HepG2 (cell line): Measurements from ENCODE around the gene BNC1.

Experiments
- FIP1L1 ChIP-seq: fragments of 200-400 bp; formaldehyde crosslinking; IDR thresholded peaks from 2 replicates; pipeline ENCODE4 v1.6.1; 2018; ENCODE audit warnings: low read depth, mild to moderate bottlenecking, low read length, moderate library complexity, borderline replicate concordance; ENCODE audit not compliant: insufficient read depth
- NCOA2 ChIP-seq: sonication (generic); formaldehyde crosslinking; IDR thresholded peaks from 2 replicates; pipeline ENCODE4 v1.8.0; 2022; ENCODE audit warnings: inconsistent platforms
- NFRKB ChIP-seq: fragments of 450-650 bp; IDR thresholded peaks from 2 replicates; pipeline ENCODE4 v1.6.1; 2017
- POLR2AphosphoS5 ChIP-seq: IDR thresholded peaks from 2 replicates; pipeline ENCODE4 v1.6.1; 2012; ENCODE audit warnings: low read depth, low read length
- SRF ChIP-seq: IDR thresholded peaks from 2 replicates; pipeline ENCODE4 v1.6.1; 2011; ENCODE audit warnings: mild to moderate bottlenecking, low read depth, low read length, moderate library complexity
- ZFP82 ChIP-seq: sonication (generic); formaldehyde crosslinking; IDR thresholded peaks from 2 replicates; pipeline ENCODE4 v1.5.1; 2020; ENCODE audit warnings: mild to moderate bottlenecking, missing genetic modification reagents, borderline replicate concordance
- ZNF678 ChIP-seq: sonication (generic); formaldehyde crosslinking; IDR thresholded peaks from 2 replicates; pipeline ENCODE4 v1.4.0; 2020; ENCODE audit warnings: mild to moderate bottlenecking, missing genetic modification reagents
- ZSCAN30 ChIP-seq: sonication (generic); formaldehyde crosslinking; IDR thresholded peaks from 2 replicates; pipeline ENCODE4 v1.5.0; 2020; ENCODE audit warnings: mild to moderate bottlenecking, missing genetic modification reagents
- TF ChIP-seq, protein P1 (sequence below): sonication (generic); formaldehyde crosslinking; IDR thresholded peaks from 2 replicates; pipeline ENCODE4 v1.8.1; 2022; ENCODE audit warnings: low read depth, mild to moderate bottlenecking, missing genetic modification reagents
- TF ChIP-seq, protein P2 (sequence below): sonication (generic); formaldehyde crosslinking; IDR thresholded peaks from 2 replicates; pipeline ENCODE4 v1.5.0; 2020; ENCODE audit warnings: mild to moderate bottlenecking, missing genetic modification reagents, borderline replicate concordance
- TF ChIP-seq, protein P3 (sequence below): sonication (generic); formaldehyde crosslinking; IDR thresholded peaks from 2 replicates; pipeline ENCODE4 v1.5.0; 2020; ENCODE audit warnings: mild to moderate bottlenecking, missing genetic modification reagents, moderate library complexity

DNA sequence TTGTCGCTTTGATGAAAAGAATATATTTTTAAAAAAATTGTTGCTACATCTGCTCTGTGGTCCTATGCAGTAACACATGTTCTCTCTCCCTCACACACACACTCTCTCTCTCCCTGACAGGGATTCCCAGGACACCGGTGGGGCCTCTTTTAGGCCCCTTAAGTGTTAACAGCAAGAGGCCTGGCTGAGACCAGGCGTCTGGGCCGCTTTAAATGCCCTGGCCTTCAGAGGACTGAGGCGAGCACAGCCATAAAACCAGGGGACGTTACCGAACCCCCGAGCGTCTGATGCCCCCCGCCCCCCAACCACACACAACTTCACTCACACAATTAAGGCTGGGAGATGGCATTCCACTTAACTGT lies 1.7 kb downstream of the BNC1 start:
- TF ChIP-seq, protein P1, sequence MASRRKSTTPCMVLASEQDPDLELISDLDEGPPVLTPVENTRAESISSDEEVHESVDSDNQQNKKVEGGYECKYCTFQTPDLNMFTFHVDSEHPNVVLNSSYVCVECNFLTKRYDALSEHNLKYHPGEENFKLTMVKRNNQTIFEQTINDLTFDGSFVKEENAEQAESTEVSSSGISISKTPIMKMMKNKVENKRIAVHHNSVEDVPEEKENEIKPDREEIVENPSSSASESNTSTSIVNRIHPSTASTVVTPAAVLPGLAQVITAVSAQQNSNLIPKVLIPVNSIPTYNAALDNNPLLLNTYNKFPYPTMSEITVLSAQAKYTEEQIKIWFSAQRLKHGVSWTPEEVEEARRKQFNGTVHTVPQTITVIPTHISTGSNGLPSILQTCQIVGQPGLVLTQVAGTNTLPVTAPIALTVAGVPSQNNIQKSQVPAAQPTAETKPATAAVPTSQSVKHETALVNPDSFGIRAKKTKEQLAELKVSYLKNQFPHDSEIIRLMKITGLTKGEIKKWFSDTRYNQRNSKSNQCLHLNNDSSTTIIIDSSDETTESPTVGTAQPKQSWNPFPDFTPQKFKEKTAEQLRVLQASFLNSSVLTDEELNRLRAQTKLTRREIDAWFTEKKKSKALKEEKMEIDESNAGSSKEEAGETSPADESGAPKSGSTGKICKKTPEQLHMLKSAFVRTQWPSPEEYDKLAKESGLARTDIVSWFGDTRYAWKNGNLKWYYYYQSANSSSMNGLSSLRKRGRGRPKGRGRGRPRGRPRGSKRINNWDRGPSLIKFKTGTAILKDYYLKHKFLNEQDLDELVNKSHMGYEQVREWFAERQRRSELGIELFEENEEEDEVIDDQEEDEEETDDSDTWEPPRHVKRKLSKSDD (CRISPR knock-in tag) = no peak
- TF ChIP-seq, protein P2, sequence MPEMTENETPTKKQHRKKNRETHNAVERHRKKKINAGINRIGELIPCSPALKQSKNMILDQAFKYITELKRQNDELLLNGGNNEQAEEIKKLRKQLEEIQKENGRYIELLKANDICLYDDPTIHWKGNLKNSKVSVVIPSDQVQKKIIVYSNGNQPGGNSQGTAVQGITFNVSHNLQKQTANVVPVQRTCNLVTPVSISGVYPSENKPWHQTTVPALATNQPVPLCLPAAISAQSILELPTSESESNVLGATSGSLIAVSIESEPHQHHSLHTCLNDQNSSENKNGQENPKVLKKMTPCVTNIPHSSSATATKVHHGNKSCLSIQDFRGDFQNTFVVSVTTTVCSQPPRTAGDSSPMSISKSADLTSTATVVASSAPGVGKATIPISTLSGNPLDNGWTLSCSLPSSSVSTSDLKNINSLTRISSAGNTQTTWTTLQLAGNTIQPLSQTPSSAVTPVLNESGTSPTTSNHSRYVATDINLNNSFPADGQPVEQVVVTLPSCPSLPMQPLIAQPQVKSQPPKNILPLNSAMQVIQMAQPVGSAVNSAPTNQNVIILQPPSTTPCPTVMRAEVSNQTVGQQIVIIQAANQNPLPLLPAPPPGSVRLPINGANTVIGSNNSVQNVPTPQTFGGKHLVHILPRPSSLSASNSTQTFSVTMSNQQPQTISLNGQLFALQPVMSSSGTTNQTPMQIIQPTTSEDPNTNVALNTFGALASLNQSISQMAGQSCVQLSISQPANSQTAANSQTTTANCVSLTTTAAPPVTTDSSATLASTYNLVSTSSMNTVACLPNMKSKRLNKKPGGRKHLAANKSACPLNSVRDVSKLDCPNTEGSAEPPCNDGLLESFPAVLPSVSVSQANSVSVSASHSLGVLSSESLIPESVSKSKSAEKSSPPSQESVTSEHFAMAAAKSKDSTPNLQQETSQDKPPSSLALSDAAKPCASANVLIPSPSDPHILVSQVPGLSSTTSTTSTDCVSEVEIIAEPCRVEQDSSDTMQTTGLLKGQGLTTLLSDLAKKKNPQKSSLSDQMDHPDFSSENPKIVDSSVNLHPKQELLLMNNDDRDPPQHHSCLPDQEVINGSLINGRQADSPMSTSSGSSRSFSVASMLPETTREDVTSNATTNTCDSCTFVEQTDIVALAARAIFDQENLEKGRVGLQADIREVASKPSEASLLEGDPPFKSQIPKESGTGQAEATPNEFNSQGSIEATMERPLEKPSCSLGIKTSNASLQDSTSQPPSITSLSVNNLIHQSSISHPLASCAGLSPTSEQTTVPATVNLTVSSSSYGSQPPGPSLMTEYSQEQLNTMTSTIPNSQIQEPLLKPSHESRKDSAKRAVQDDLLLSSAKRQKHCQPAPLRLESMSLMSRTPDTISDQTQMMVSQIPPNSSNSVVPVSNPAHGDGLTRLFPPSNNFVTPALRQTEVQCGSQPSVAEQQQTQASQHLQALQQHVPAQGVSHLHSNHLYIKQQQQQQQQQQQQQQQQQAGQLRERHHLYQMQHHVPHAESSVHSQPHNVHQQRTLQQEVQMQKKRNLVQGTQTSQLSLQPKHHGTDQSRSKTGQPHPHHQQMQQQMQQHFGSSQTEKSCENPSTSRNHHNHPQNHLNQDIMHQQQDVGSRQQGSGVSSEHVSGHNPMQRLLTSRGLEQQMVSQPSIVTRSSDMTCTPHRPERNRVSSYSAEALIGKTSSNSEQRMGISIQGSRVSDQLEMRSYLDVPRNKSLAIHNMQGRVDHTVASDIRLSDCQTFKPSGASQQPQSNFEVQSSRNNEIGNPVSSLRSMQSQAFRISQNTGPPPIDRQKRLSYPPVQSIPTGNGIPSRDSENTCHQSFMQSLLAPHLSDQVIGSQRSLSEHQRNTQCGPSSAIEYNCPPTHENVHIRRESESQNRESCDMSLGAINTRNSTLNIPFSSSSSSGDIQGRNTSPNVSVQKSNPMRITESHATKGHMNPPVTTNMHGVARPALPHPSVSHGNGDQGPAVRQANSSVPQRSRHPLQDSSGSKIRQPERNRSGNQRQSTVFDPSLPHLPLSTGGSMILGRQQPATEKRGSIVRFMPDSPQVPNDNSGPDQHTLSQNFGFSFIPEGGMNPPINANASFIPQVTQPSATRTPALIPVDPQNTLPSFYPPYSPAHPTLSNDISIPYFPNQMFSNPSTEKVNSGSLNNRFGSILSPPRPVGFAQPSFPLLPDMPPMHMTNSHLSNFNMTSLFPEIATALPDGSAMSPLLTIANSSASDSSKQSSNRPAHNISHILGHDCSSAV (CRISPR knock-in tag) = no peak
- TF ChIP-seq POLR2AphosphoS5 (no peak), NFRKB (no peak), ZNF678 (CRISPR knock-in tag) (no peak), NCOA2 (CRISPR knock-in tag) (no peak), FIP1L1 (no peak), SRF (no peak), ZSCAN30 (CRISPR knock-in tag) (no peak), ZFP82 (CRISPR knock-in tag) (no peak)
- TF ChIP-seq, protein P3, sequence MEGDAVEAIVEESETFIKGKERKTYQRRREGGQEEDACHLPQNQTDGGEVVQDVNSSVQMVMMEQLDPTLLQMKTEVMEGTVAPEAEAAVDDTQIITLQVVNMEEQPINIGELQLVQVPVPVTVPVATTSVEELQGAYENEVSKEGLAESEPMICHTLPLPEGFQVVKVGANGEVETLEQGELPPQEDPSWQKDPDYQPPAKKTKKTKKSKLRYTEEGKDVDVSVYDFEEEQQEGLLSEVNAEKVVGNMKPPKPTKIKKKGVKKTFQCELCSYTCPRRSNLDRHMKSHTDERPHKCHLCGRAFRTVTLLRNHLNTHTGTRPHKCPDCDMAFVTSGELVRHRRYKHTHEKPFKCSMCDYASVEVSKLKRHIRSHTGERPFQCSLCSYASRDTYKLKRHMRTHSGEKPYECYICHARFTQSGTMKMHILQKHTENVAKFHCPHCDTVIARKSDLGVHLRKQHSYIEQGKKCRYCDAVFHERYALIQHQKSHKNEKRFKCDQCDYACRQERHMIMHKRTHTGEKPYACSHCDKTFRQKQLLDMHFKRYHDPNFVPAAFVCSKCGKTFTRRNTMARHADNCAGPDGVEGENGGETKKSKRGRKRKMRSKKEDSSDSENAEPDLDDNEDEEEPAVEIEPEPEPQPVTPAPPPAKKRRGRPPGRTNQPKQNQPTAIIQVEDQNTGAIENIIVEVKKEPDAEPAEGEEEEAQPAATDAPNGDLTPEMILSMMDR (CRISPR knock-in tag) = no peak
